Smooth muscle cell of the pulmonary artery (primary cell): ENCODE data around the gene SPRED2. TPM values are rescaled to one million over a fixed set of nuclear protein-coding genes. Genes with fewer than 3 reads are reported as not detected.

ENCODE experiments used
- total RNA-seq: library from RNA; depleted of rRNA; stranded (reverse); fragments of >200 nt; gene quantifications from 2 replicates; pipeline ENCODE4 v1.2.3, GENCODE V29; 2014

The SPRED2 gene, protein sequence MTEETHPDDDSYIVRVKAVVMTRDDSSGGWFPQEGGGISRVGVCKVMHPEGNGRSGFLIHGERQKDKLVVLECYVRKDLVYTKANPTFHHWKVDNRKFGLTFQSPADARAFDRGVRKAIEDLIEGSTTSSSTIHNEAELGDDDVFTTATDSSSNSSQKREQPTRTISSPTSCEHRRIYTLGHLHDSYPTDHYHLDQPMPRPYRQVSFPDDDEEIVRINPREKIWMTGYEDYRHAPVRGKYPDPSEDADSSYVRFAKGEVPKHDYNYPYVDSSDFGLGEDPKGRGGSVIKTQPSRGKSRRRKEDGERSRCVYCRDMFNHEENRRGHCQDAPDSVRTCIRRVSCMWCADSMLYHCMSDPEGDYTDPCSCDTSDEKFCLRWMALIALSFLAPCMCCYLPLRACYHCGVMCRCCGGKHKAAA
- 15.9 and 20.0 TPM in 2 replicates for total RNA-seq

GRCh38 chr2:65432227-65433190, at the start of gene SPRED2:
Gene SPRED2 (minus strand): TSS chr2:65432599. CDS start chr2:65431987, 612 bp downstream.

Other genes with a start within 250 kb of the SPRED2 start
- 125 and 147 TPM in 2 replicates for gene ACTR2, start 204.8 kb downstream of the SPRED2 start, total RNA-seq